ENCODE results near the gene EPSTI1.

The EPSTI1 gene

GRCh38 chr13:43031881-43032280 lies 39.8 kb upstream of the EPSTI1 start:
- TF ChIP-seq ZFX (IDR thresholded peaks at IDR 0.05; ENCODE audit: borderline replicate concordance) = no peak
- no peak for TF ChIP-seq CTCF (IDR thresholded peaks at IDR 0.05)

GRCh38 chr13:43030548-43030947 lies 38.5 kb upstream of the EPSTI1 start:
- TF ChIP-seq CTCF (IDR thresholded peaks at IDR 0.05) (no peak), ZFX (IDR thresholded peaks at IDR 0.05; ENCODE audit: borderline replicate concordance) (no peak)
- H3K27ac ChIP-seq = no peak overlapping the region

More at GRCh38 chr13:43031881-43032280, 39.8 kb upstream of the EPSTI1 start:
- no peak overlapping the region for H3K27ac ChIP-seq

- H3K27ac ChIP-seq = no peak overlapping the region
- no peak for TF ChIP-seq CTCF (IDR thresholded peaks at IDR 0.05)
- TF ChIP-seq ZFX (IDR thresholded peaks at IDR 0.05; ENCODE audit: borderline replicate concordance) = no peak
Measured at GRCh38 chr13:43026262-43026661, 34.2 kb upstream of the EPSTI1 start.

- no peak for TF ChIP-seq CTCF (IDR thresholded peaks at IDR 0.05)
- no peak for TF ChIP-seq ZFX (IDR thresholded peaks at IDR 0.05; ENCODE audit: borderline replicate concordance)
- H3K27ac ChIP-seq = no peak within 1 kb of the TSS
Measured at GRCh38 chr13:43023289-43023963, 31.4 kb upstream of the EPSTI1 start, which contains the start of gene DNAJC15. TSS of gene DNAJC15 (plus strand) at chr13:43023586. CDS start at chr13:43023627, 41 bp downstream.

GRCh38 chr13:43022934-43023288 lies 30.9 kb upstream of the EPSTI1 start:
- no peak for TF ChIP-seq CTCF (IDR thresholded peaks at IDR 0.05)
- no peak for TF ChIP-seq ZFX (IDR thresholded peaks at IDR 0.05; ENCODE audit: borderline replicate concordance)
- no peak overlapping the region for H3K27ac ChIP-seq

- H3K27ac ChIP-seq = no peak overlapping the region
- TF ChIP-seq CTCF (IDR thresholded peaks at IDR 0.05) = no peak
- no peak for TF ChIP-seq ZFX (IDR thresholded peaks at IDR 0.05; ENCODE audit: borderline replicate concordance)
Measured at GRCh38 chr13:43021926-43022670, 30.1 kb upstream of the EPSTI1 start.

GRCh38 chr13:43020794-43021193 lies 28.8 kb upstream of the EPSTI1 start:
- TF ChIP-seq ZFX (IDR thresholded peaks at IDR 0.05; ENCODE audit: borderline replicate concordance) (no peak), CTCF (IDR thresholded peaks at IDR 0.05) (no peak)
- no peak overlapping the region for H3K27ac ChIP-seq
